ENCODE measurements around the gene TSPAN9.

GRCh38 chr12:3203713-3204112, 126.5 kb downstream of the TSPAN9 start:
- TF ChIP-seq CTCF (IDR thresholded peaks at IDR 0.05) = no peak
- TF ChIP-seq EZH2 (IDR thresholded peaks at IDR 0.05) = no peak
- no peak for TF ChIP-seq EZH2phosphoT487 (IDR thresholded peaks at IDR 0.05)
